IMR-90 (cell line): ENCODE data around the gene CLDN7. TPM values are rescaled to one million over a fixed set of nuclear protein-coding genes. Genes with fewer than 3 reads are reported as not detected.
A peak's percentile ranks its signal among the peaks of the same experiment; 100 is the strongest.

Experiments
- ATAC-seq: fragments of 200-7000 bp; cut with Tn5 transposase; 2 replicates; pipeline ENCODE4 v1.9.1; 2020; ENCODE audit warnings: low read depth, mild to moderate bottlenecking, moderate library complexity
- BruUV-seq: library from RNA; stranded (reverse); fragments of 400-500 nt; replicated peaks from 2 replicates; lab custom pipeline; 2021; lab: Mats Ljungman, UMichigan
- CTCF ChIA-PET: fragments of 300-600 bp; formaldehyde crosslinking; extraction: SDS; loops from one replicate; lab custom pipeline; 2021; ENCODE audit warnings: antibody characterized with exemption; lab: Yijun Ruan, JAX
- POLR2A ChIA-PET: fragments of 300-600 bp; sonication (Branson Sonifier 250); formaldehyde crosslinking; loops from one replicate; lab custom pipeline; 2022; ENCODE audit warnings: antibody characterized with exemption; ENCODE audit not compliant: unreplicated experiment; lab: Charles Lee
- DNase-seq: peaks from one replicate; pipeline ENCODE4 v3.0.0; 2013
- H2AFZ ChIP-seq: replicated peaks from 2 replicates; pipeline ENCODE3; 2013; ENCODE audit warnings: low read length, mild to moderate bottlenecking; ENCODE audit not compliant: poor library complexity
- H2AK5ac ChIP-seq: 2 replicates; pipeline ENCODE4 v1.6.1; 2013; ENCODE audit warnings: low read depth, low read length, inconsistent platforms
- H2AK9ac ChIP-seq: replicated peaks from 2 replicates; pipeline ENCODE3; 2013; ENCODE audit warnings: mild to moderate bottlenecking, low read depth, low read length, moderate library complexity; ENCODE audit not compliant: poor library complexity
- H2BK120ac ChIP-seq: 2 replicates; pipeline ENCODE4 v1.6.1; 2013; ENCODE audit warnings: low read depth, low read length, inconsistent platforms
- H2BK15ac ChIP-seq: 3 replicates; pipeline ENCODE4 v1.6.1; 2013; ENCODE audit warnings: low read depth, low read length, inconsistent platforms
- H2BK20ac ChIP-seq: 2 replicates; pipeline ENCODE4 v1.6.1; 2013; ENCODE audit warnings: low read depth, mild to moderate bottlenecking, inconsistent platforms, low read length, moderate library complexity
- H2BK5ac ChIP-seq: 2 replicates; pipeline ENCODE4 v1.6.1; 2013; ENCODE audit warnings: mild to moderate bottlenecking, low read depth, low read length, inconsistent platforms; ENCODE audit not compliant: poor library complexity, severe bottlenecking
- H3K14ac ChIP-seq: replicated peaks from 2 replicates; pipeline ENCODE4 v1.6.1; 2013; ENCODE audit warnings: low read depth, low read length, inconsistent platforms
- H3K18ac ChIP-seq: 2 replicates; pipeline ENCODE4 v1.6.1; 2013; ENCODE audit warnings: low read depth, low read length, control low read depth
- H3K23ac ChIP-seq: 2 replicates; pipeline ENCODE4 v1.6.1; 2013; ENCODE audit warnings: low read depth, low read length, inconsistent platforms
- H3K27ac ChIP-seq: 2 replicates; pipeline ENCODE4 v1.5.1; 2013; ENCODE audit warnings: mild to moderate bottlenecking, control low read depth, low read length; ENCODE audit not compliant: insufficient read depth
- H3K27me3 ChIP-seq: 2 replicates; pipeline ENCODE4 v1.6.1; 2013; ENCODE audit warnings: low read length; ENCODE audit not compliant: control insufficient read depth, insufficient read depth
- H3K36me3 ChIP-seq: 2 replicates; pipeline ENCODE4 v1.6.1; 2013; ENCODE audit warnings: low read length, mixed read lengths; ENCODE audit not compliant: control insufficient read depth, insufficient read depth
- H3K4ac ChIP-seq: 2 replicates; pipeline ENCODE4 v1.6.1; 2013; ENCODE audit warnings: low read depth, low read length, inconsistent platforms
- H3K4me1 ChIP-seq: 2 replicates; pipeline ENCODE4 v1.6.1; 2013; ENCODE audit warnings: low read length, mixed read lengths; ENCODE audit not compliant: control insufficient read depth, insufficient read depth
- H3K4me2 ChIP-seq: 2 replicates; pipeline ENCODE4 v1.6.1; 2013; ENCODE audit warnings: low read depth, mild to moderate bottlenecking, control low read depth, low read length, moderate library complexity
- H3K4me3 ChIP-seq: 2 replicates; pipeline ENCODE4 v1.5.1; 2013; ENCODE audit warnings: low read depth, mild to moderate bottlenecking, control low read depth, low read length, moderate library complexity; ENCODE audit not compliant: insufficient read depth
- H3K56ac ChIP-seq: 2 replicates; pipeline ENCODE4 v1.6.1; 2013; ENCODE audit warnings: low read length, inconsistent platforms; ENCODE audit not compliant: insufficient read depth; ENCODE audit errors: extremely low read depth
- H3K79me1 ChIP-seq, 2 experiments: 2 replicates each; pipeline ENCODE4 v1.6.1; 2013; ENCODE audit warnings: low read length in 2 of 2, inconsistent platforms in 1 of 2, low read depth in 1 of 2
- H3K9ac ChIP-seq: 2 replicates; pipeline ENCODE4 v1.6.1; 2013; ENCODE audit warnings: low read depth, low read length, control low read depth
- H3K9me1 ChIP-seq: 2 replicates; pipeline ENCODE4 v1.6.1; 2013; ENCODE audit warnings: low read length, inconsistent platforms; ENCODE audit not compliant: insufficient read depth
- H3K9me3 ChIP-seq: 2 replicates; pipeline ENCODE4 v1.6.1; 2013; ENCODE audit warnings: low read length; ENCODE audit not compliant: control insufficient read depth, insufficient read depth
- H4K20me1 ChIP-seq: 2 replicates; pipeline ENCODE4 v1.6.1; 2013; ENCODE audit warnings: low read length, inconsistent platforms; ENCODE audit not compliant: insufficient read depth
- H4K5ac ChIP-seq: 2 replicates; pipeline ENCODE4 v1.6.1; 2013; ENCODE audit warnings: mild to moderate bottlenecking, low read depth, low read length, control low read depth
- H4K8ac ChIP-seq, 2 experiments: 2 replicates each; pipeline ENCODE4 v1.6.1; 2013; ENCODE audit warnings: low read depth in 2 of 2, low read length in 2 of 2, control low read depth in 1 of 2, inconsistent platforms in 1 of 2
- H4K91ac ChIP-seq: 2 replicates; pipeline ENCODE4 v1.6.1; 2013; ENCODE audit warnings: low read depth, low read length, inconsistent platforms; ENCODE audit not compliant: insufficient read depth
- CHD1 ChIP-seq: IDR thresholded peaks from 2 replicates; pipeline ENCODE4 v1.6.1; 2012; ENCODE audit warnings: low read depth, low read length, improper control_type of control experiment
- MXI1 ChIP-seq: IDR thresholded peaks from 2 replicates; pipeline ENCODE4 v1.6.1; 2012; ENCODE audit warnings: low read depth, mild to moderate bottlenecking, low read length, moderate library complexity, borderline replicate concordance
- POLR2A ChIP-seq: IDR thresholded peaks from 2 replicates; pipeline ENCODE4 v1.6.1; 2012; ENCODE audit warnings: mild to moderate bottlenecking, low read depth, low read length
- WGBS, 2 experiments: methylation state at CpG; one replicate each; pipeline versions ENCODE4 v1.1.5 to v1.1.7; 2013; ENCODE audit warnings: missing lambda C conversion rate in 2 of 2; ENCODE audit not compliant: insufficient read length in 1 of 2; ENCODE audit errors: extremely low coverage in 2 of 2; 5-methylcytosine and 5-hydroxymethylcytosine counted together
- dilution Hi-C: fragments of 300-500 bp; cut with HindIII; formaldehyde crosslinking; loops from one replicate; pipeline ENCODE4 v1.14.3; 2018; ENCODE audit warnings: low sequenced_read_pairs; ENCODE audit not compliant: unreplicated experiment
- in situ Hi-C: fragments of 300-500 bp; cut with MboI; formaldehyde crosslinking; loops from 3 replicates; pipeline ENCODE4 v1.14.3; 2019; ENCODE audit warnings: low sequenced_read_pairs, inconsistent platforms, mixed read lengths
- intact Hi-C: fragments of 100-400 bp; cut with micrococcal nuclease; formaldehyde crosslinking; loops from 2 replicates; pipeline ENCODE4 v1.10.0; 2022
- polyA plus RNA-seq, 3 experiments: library from polyadenylated mRNA; depleted of rRNA; stranded (reverse); fragments of >200 nt; gene quantifications; 2 replicates each; pipeline ENCODE4 v1.2.3, GENCODE V29; 2012; ENCODE audit warnings: low replicate concordance in 1 of 3
- total RNA-seq: library from RNA; depleted of rRNA; stranded (reverse); fragments of >200 nt; gene quantifications from 2 replicates; pipeline ENCODE4 v1.2.3, GENCODE V29; 2012

The CLDN7 gene
- total and polyA plus RNA-seq, 2 of the 4 experiments (the other 2 are of a cell fraction): 1.4 TPM

DNA sequence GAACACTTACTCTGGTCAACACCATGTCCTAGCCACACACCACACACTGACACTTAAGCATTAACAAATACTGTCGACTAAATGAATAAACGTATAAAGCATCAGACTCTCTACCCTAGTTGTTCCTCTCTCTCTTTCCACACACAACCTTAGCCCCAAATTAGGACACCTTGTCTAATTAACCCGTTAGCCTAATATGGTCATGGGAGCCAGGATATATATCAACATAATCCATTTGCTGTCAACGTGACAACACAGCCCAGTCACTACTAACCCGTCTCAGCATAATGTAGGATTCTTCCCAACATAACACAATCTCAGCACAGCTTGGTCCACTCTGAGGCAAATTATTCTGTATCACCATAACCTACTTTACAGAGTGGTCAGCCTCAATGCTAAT lies 30.2 kb downstream of the CLDN7 start:
- H4K5ac ChIP-seq: no peak overlapping the region
- no peak overlapping the region for H3K4me3 ChIP-seq
- TF ChIP-seq MXI1: no peak
- TF ChIP-seq CHD1: no peak
- no peak for TF ChIP-seq POLR2A
- no peak overlapping the region for H2AK5ac ChIP-seq
- peaks cover 55% of the 10 kb centered on the region for H3K36me3 ChIP-seq
- H3K9me3 ChIP-seq: no peaks in the 10 kb centered on the region
- H3K56ac ChIP-seq: no peak overlapping the region
- intact Hi-C loops (no loop called here), in situ Hi-C loops (loop anchor here (25.0 kb wide), 1 partner anchor 930 kb away; the partner anchor contains the start of genes PER1 and VAMP2), dilution Hi-C loops (no loop called here)
- H2AK9ac ChIP-seq: no peak overlapping the region
- H2AFZ ChIP-seq: no peak overlapping the region
- CTCF ChIA-PET: interaction anchor here (1.2 kb wide), 1 partner anchor 12 kb away, joined by 5 read pairs; no protein-coding TSS in a partner anchor
- ATAC-seq (no peak), DNase-seq (no peak)
- no peak overlapping the region for H4K91ac ChIP-seq
- 0 out of 2 replicates have a peak overlapping the region, but pooled peaks have one; percentile 17 for H3K14ac ChIP-seq
- no peak overlapping the region for H2BK15ac ChIP-seq
- H2BK20ac ChIP-seq: no peak overlapping the region
- peak overlapping the region; percentile 72; the same call in 1 of the 2 replicates for H3K23ac ChIP-seq
- H3K4me2 ChIP-seq: peak overlapping the region; percentile 36
- H3K4ac ChIP-seq: no peak overlapping the region
- peaks cover 48% of the 10 kb centered on the region for H4K20me1 ChIP-seq
- no peak overlapping the region for H2BK120ac ChIP-seq
- no TSS peak for BruUV-seq
- no peak overlapping the region for H3K9ac ChIP-seq
- peaks cover 15 to 89% of the 10 kb centered on the region in 2 experiments; a peak in 3 of 4 replicates for H3K79me1 ChIP-seq
- POLR2A ChIA-PET: no interaction called here
- H3K4me1 ChIP-seq: peaks cover 5% of the 10 kb centered on the region
- no peak overlapping the region for H2BK5ac ChIP-seq
- H3K18ac ChIP-seq: no peak overlapping the region
- no peaks in the 10 kb centered on the region for H3K27me3 ChIP-seq
- H3K27ac ChIP-seq: no peak overlapping the region
- H3K9me1 ChIP-seq: peaks cover 6% of the 10 kb centered on the region
- H4K8ac ChIP-seq: no peak overlapping the region; a peak in 1 of 4 replicates
- 93% methylated on average over 3 of the region's 5 CpGs; no CpG with 5 or more reads in 1 of the 2 experiments for WGBS, 2 experiments
